HG02884 (cell line): Measurements from ENCODE around the gene ARID5B.

Experiments
- ATAC-seq: cut with Tn5 transposase; IDR thresholded peaks from one replicate; pipeline ENCODE4 v1.9.1; 2021; ENCODE audit warnings: mild to moderate bottlenecking, moderate library complexity; ENCODE audit not compliant: unreplicated experiment

The ARID5B gene

GRCh38 chr10:62085821-62086220, 184.3 kb downstream of the ARID5B start:
- no peak for ATAC-seq

GRCh38 chr10:62087329-62087728, 185.8 kb downstream of the ARID5B start:
- no peak for ATAC-seq

DNA sequence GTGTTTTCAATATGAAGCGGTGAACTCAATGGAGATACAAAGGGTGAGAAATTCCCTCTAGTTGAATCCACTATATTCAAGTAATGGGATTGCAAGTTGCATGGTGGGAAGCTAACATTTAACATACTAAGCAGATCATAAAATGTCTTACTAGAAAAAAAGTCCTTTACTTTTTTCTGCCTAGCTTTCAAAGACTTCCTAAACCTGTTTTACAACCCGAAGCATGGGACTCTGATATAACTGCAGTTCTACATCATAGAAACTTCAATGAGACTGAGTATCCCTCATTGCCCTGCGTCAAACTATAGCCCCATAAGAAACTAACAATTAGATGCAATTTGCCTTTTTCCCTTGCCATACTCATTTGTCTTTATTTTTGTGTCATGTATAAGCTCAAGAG, 187.3 kb downstream of the ARID5B start:
- no peak for ATAC-seq

GRCh38 chr10:62092301-62093030, 191.0 kb downstream of the ARID5B start:
- ATAC-seq: no peak

- no peak for ATAC-seq
Measured at GRCh38 chr10:62093863-62094291, 192.4 kb downstream of the ARID5B start.

- ATAC-seq: no peak
Measured at GRCh38 chr10:62095181-62096122, 194.0 kb downstream of the ARID5B start.

DNA sequence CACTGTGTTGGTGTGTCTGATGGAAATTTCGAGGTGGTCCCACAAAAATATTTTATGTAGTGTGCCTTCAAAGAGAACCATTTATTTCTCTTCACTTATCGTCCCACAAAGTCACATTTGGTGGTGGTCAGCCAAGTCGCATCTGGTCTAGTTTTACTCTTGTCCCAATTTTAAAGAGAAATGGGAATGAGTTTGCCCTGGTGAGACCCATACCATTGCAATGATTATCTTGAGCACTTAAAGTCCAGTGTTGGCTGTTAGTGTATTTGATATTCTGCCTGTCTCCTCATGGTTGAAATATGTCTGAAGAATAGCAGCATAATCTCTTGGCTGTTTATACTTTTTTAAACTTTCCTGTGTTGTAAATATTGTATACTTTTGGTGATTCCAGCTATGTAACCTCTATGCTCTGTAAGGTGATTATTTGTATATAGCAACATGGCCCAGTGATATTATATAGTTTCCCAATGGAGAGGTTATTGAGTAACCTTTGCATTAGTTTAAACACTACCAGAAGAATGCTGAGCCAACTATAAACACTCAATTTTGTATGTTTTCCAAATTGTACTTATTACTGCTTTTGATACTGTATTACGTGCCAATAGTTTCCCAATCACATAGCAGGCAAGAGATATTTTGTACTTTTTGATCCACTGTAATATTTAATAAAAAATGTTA, 194.9 kb downstream of the ARID5B start:
- ATAC-seq: no peak

DNA sequence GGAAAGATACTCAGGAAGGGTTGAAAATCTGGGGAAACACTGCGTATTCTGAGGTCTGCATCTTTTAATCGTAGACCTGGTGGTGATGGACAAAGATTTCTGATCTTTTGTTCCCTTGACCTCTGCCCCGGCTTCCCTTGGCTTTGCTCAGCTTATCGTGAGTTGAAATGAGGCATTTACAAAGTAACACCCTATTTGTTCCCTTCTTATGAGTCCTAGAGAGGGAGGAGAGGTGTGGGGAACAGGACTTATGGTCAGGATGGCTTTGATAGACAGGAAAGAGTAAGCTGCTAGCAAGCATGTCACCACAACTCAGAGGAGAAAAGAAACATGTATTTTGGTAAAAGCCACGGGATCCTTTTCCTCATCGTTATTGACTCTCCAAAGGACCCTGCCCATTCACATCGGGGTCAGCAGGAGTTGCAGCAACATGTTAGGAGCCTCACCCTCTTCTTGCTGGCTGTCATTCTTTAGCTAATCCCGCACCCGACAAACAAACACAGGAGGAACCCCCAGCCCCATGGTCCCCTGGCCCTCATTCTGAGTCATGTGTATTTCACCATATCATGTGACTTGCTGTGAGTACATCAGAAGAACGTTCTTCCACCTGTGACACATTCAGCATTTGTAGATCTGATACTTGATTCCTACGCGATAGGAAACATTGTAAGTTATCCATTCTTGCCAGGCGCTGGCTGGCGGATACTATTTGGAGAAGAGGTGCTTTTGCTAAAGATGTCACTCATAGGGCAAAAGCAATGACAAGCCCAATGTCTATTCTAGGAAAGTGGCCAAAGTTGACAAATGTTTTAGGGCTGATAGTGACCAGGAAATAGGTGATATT, 197.0 kb downstream of the ARID5B start:
- no peak for ATAC-seq

GRCh38 chr10:62099299-62099698, 197.8 kb downstream of the ARID5B start:
- no peak for ATAC-seq

DNA sequence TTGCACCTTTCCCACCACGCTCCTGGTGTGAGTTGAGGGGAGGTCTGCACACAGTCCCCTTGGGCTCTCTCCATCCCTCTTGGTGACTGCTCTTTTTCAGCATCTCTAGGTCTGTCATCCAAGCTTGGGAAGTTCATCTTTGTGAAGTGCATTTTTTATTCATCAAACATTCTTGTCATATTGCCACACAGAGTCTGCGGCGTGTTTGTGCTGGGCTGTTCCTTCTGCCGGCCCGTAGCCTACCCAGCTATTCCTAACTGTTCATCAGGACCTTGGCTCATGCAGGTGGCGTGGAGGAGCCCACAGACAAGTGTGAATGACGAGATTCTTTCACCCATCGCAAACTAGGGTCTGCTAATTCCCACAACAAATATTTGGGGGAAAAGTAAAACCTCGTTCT, 202.4 kb downstream of the ARID5B start:
- ATAC-seq: no peak

DNA sequence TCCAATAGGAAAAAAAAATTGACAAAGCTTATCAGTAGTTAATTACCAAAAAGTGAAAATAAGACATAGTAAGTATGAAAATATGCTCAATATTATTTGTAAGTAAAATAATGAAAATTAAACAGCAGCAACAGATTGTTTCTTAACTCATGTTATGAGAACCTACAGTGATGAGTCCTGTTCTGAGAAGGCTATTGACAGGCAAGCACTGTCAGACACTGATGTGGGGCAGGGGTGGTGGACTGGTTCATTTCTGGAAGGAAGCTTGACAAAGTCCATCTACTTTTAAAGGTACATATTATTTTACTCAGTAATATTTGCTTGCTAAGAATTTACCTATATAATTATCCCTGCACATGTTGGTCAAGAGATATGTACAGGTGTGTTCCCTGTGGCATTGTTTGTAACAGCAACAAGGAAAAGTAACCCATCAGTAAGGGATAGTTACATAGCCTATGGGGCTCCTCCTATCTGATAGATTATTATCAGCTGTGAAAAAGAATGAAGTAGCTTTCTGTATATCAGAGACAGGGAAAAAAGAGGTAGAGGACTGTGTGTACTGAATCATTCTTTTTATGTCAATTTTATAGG, 205.5 kb downstream of the ARID5B start:
- no peak for ATAC-seq

DNA sequence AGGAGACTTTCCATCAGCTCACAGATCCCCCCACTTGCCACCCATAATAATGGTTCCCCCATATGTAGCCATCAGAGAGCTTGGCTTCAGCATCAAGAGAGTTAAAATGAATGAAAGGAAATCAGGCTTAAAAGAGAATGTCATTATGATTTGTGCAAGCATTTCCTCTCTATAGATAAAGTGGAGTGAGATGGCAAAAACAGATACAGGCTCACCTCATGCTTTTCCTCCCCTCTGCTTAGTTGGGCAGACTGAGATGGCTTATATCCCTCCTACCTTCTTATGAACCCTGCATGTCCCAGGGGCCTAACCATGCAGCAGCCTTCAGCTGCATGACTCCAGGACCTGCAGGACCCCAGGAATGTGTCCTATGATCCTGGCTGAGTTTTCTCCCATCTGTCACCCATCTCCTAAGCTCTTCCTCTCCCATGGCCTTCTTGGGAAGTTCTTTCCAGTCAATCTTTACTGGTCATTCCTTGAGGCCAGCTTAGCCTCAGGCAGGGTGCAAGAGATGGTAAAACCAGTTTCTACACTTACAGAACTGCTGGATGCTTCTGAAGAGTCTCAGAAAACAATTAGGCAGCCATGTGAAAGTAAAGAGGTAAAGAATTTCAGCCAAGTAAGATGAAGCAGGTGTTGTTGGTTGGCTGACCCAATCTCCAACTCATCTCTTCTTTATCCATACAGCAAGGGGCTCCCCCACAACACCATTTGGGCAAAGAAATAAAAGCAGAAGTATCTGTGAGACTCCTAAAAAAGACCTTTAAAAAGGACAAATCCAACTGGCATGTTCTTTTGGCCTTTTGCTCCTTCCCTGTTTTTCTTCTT, 207.5 kb downstream of the ARID5B start:
- no peak for ATAC-seq

GRCh38 chr10:62109587-62110293, 208.2 kb downstream of the ARID5B start:
- ATAC-seq: peak; percentile 73

- no peak for ATAC-seq
Measured at GRCh38 chr10:62112300-62112699, 210.8 kb downstream of the ARID5B start.

DNA sequence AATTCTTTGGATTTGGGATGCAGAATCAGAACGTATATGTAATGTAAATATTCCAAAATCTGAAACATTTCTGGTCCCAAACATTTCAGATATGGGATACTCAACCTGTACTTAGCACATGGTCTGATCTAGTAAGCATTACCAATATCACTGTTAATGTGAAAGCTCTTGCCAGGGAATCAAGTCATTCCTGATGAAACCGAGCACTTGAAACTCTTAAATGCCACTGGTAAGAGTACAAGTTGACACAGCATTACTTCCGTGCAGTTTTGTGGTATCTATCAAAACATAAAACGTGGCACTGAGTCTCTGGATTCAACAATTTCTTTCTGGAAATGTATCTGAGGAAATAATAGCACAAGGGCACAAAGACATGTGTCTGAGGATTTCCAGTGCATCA, 211.5 kb downstream of the ARID5B start:
- no peak for ATAC-seq

DNA sequence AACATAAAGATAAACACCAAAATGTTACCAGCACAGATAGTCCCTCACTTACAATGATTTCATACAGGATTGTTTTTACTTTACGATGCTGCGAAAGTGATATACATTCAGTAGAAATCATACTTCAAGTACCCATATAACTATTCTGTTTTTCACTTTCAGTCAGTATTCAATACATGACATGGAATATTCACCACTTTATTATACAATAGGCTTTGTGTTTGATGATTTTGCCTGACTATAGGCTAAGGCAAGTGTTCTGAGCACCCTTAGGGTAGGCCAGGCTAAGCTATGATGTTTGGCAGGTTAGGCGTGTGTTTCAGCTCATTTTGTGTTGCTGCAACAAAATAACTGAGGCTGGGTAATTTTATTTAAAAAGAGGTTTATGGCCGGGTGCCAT, 212.2 kb downstream of the ARID5B start:
- ATAC-seq: no peak

DNA sequence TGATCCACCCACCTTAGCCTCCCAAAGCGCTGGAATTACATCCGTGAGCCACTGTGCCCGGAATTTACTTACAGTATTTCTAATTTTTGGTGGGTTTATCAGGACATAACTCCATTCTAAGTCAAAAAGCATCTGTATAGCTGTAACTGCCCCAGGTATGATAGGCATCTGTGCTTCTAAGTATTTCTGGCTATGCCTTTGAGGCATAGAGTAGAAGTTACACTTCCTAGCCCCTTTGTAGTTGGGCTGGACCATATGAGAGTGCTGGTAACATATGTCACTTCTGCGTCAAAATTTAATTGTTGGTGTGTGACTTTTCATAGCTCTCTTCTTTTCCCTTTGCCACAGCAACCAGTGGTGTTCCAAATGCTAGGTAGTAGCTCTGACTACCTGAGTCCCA, 213.8 kb downstream of the ARID5B start:
- ATAC-seq: no peak

GRCh38 chr10:62115842-62116241, 214.3 kb downstream of the ARID5B start:
- no peak for ATAC-seq

- ATAC-seq: no peak
Measured at GRCh38 chr10:62116896-62117295, 215.4 kb downstream of the ARID5B start.
